SK-N-MC (cell line): ENCODE data around the gene TMUB1.

Experiments
- DNase-seq: peaks from one replicate; pipeline ENCODE4 v3.0.0-alpha.2; 2011; ENCODE audit warnings: low read depth, low spot score
- H3K27ac ChIP-seq: fragments of 200-600 bp; sonication (generic); 2 replicates; pipeline ENCODE4 v1.5.1; 2016; ENCODE audit warnings: mixed run types
- H3K36me3 ChIP-seq: fragments of 200-600 bp; sonication (generic); 2 replicates; pipeline ENCODE4 v1.6.1; 2017; ENCODE audit warnings: antibody characterized with exemption, low read length, mixed read lengths; ENCODE audit not compliant: insufficient read depth
- H3K4me3 ChIP-seq: fragments of 200-600 bp; sonication (generic); 2 replicates; pipeline ENCODE4 v1.5.1; 2016
- H3K9ac ChIP-seq: fragments of 200-600 bp; sonication (generic); 2 replicates; pipeline ENCODE4 v1.8.0; 2017; ENCODE audit warnings: mixed run types, mixed read lengths; ENCODE audit not compliant: insufficient read length
- H3K9me3 ChIP-seq: fragments of 200-600 bp; sonication (generic); 2 replicates; pipeline ENCODE4 v1.6.1; 2017; ENCODE audit warnings: low read depth, mild to moderate bottlenecking, antibody characterized with exemption, low read length, moderate library complexity, mixed read lengths
- EZH2 ChIP-seq: fragments of 200-600 bp; sonication (generic); IDR thresholded peaks from one replicate; pipeline ENCODE4 v1.6.1; 2017; ENCODE audit warnings: antibody characterized with exemption
- FOXP2 ChIP-seq: optimal IDR thresholded peaks from 2 replicates; pipeline ENCODE3; 2011; ENCODE audit warnings: mild to moderate bottlenecking, moderate library complexity; ENCODE audit not compliant: insufficient read depth; ENCODE audit errors: extremely low read length, control extremely low read depth
- POLR2AphosphoS5 ChIP-seq: IDR thresholded peaks from 2 replicates; pipeline ENCODE4 v1.6.1; 2012; ENCODE audit warnings: mild to moderate bottlenecking, low read depth, low read length, borderline replicate concordance

Gene TMUB1

DNA sequence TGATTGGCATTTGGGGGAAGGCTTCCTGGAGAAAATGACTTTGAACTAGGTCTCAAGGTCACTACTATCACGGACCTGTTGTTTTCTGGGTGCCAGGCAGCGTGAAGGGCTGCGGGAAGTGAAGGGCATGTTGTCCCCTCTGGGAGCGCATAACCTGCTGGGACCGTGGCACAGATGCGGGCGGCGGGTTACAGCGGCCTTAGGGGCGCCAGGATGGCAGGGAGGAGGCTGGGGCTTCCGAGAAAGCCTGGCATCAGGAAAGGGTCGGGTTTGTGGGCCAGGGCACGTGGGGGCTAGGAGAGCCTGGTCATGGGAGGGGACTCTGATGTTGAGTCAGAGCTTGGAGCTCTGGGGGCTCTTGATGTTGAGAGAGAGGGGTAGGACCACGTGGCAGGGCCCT, 17.8 kb downstream of the TMUB1 start:
- Histone ChIP-seq H3K4me3 (no peak overlapping the region), H3K27ac (no peak overlapping the region), H3K36me3 (peaks cover 47% of the 10 kb centered on the region; the same call in 1 of the 2 replicates), H3K9ac (no peak overlapping the region), H3K9me3 (no peaks in the 10 kb centered on the region)
- no peak for TF ChIP-seq POLR2AphosphoS5
- no peak for TF ChIP-seq FOXP2
- no peak for TF ChIP-seq EZH2
- no peak for DNase-seq

DNA sequence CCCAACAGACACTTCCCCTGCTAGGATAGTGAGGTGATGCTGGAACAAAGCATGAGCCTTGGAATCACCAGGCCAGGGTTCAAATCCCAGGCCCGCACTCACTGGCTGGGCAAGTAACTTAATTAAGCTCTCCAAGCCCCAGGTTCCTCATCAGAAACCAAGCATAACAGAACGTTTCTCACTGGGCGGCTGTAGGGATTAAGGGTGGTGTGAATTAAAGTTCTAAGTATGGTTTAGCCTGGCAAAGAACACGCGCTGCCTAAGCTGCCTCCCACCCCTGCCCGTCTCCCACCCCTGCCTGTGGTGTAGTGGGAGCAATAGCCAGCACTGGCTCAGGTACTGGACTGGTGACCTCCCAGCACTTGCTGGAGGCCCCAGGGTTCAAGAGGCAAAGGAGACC, 18.3 kb downstream of the TMUB1 start:
- Histone ChIP-seq H3K9me3 (no peaks in the 10 kb centered on the region), H3K36me3 (peaks cover 42% of the 10 kb centered on the region; the same call in 1 of the 2 replicates), H3K9ac (no peak overlapping the region), H3K4me3 (no peak overlapping the region), H3K27ac (no peak overlapping the region)
- no peak for TF ChIP-seq FOXP2
- TF ChIP-seq EZH2: no peak
- no peak for TF ChIP-seq POLR2AphosphoS5
- DNase-seq: no peak

GRCh38 chr7:151064454-151064853, 18.8 kb downstream of the TMUB1 start:
- H3K4me3 ChIP-seq: no peak overlapping the region
- no peak for TF ChIP-seq EZH2
- TF ChIP-seq FOXP2: no peak
- no peak for TF ChIP-seq POLR2AphosphoS5
- no peak for DNase-seq
- no peak overlapping the region for H3K9ac ChIP-seq
- no peak overlapping the region for H3K27ac ChIP-seq
- no peaks in the 10 kb centered on the region for H3K9me3 ChIP-seq
- H3K36me3 ChIP-seq: peaks cover 37% of the 10 kb centered on the region; the same call in 1 of the 2 replicates

DNA sequence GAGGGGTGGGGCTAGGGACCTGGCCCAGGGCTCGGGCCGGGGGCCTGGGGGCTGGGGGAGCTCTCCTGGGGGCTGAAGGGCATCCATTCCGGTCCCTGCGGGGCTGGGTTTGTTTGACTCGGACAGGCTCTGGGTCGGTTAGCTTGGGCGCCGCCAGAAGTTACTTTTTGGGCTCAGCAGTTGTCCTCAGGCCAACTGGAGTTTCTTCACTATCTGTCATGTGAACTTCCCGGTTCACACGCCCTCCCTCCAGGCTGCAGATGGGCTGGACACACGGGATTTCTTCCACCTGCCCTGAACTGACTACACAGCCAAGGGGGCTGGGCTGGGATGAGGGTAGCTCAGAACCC, 20.1 kb downstream of the TMUB1 start:
- Histone ChIP-seq H3K27ac (no peak overlapping the region), H3K4me3 (no peak overlapping the region), H3K36me3 (peaks cover 29% of the 10 kb centered on the region; the same call in 1 of the 2 replicates), H3K9ac (no peak overlapping the region), H3K9me3 (no peaks in the 10 kb centered on the region)
- TF ChIP-seq EZH2 (no peak), POLR2AphosphoS5 (no peak), FOXP2 (no peak)
- DNase-seq: no peak

DNA sequence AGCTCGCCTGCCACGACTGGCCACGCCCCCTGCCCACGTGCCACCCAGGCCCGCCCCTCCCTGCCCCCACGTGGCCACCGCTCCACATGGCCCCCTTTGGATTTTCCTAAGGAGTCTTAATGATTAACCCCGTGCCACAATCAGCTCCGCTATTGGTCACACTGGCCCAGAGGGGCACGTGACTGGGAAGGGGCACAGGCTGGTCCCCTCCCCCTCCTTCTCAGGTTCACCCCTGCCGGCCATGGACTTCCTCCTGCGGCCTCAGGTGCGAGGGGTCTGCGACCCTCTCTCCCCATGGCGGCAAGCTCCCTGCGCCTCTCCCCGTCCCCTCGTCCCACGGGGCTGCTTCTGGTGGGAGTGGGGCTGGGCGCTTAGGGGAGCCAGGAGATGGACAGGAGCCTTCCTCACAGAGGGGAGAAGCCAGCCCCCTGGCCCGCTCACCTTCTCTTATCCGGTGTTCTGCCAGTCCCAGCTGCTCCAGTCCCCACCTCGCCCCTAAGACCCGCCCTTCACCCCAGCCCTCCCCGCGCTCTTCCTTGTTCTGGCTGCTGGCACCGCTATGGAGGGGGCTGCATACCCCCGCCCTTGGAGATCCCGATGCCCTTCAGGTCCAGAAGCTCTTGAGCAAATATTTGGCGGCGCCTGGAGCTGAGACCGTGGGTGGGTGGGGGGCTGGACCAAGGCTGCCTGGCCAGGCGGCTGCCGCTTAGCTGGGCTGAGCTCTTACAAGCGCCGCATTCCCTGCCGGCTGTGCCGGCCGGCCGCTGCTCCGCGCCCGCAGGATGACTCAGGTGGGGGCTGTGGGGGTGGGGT, 20.7 kb downstream of the TMUB1 start:
- no peak overlapping the region for H3K9ac ChIP-seq
- H3K4me3 ChIP-seq: no peak overlapping the region
- TF ChIP-seq EZH2: no peak
- no peak for TF ChIP-seq FOXP2
- 0 out of 2 replicates have a peak, but pooled peaks have one; percentile 37 for TF ChIP-seq POLR2AphosphoS5
- H3K27ac ChIP-seq: no peak overlapping the region
- peaks cover 23% of the 10 kb centered on the region; the same call in 1 of the 2 replicates for H3K36me3 ChIP-seq
- no peak for DNase-seq
- no peaks in the 10 kb centered on the region for H3K9me3 ChIP-seq

DNA sequence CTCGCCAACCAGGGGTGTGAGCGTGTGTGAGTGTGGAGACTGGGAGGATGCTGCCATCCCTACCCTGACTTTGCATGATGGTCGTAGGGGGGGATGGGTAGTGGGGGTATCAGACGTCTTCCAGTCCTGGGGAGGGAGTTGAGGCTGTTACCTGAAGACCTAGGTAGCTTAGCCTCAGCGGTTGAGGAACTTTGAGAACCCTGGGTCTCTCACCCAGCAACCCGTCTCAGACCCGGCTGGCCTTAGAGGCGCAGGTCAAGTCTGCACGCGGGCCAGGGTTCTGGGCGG, 21.2 kb downstream of the TMUB1 start:
- Histone ChIP-seq H3K9me3 (no peaks in the 10 kb centered on the region), H3K27ac (no peak overlapping the region), H3K4me3 (no peak overlapping the region), H3K9ac (no peak overlapping the region), H3K36me3 (peaks cover 18% of the 10 kb centered on the region; the same call in 1 of the 2 replicates)
- TF ChIP-seq EZH2 (no peak), POLR2AphosphoS5 (peak; percentile 50; the same call in 1 of the 2 replicates)
- no peak for DNase-seq

- TF ChIP-seq POLR2AphosphoS5 (peak; percentile 62; the same call in 1 of the 2 replicates), EZH2 (no peak), FOXP2 (no peak)
- DNase-seq: no peak
- H3K9ac ChIP-seq: no peak overlapping the region
- peak overlapping the region; percentile 74 for H3K27ac ChIP-seq
- peak overlapping the region; percentile 94 for H3K4me3 ChIP-seq
- no peaks in the 10 kb centered on the region for H3K9me3 ChIP-seq
- peaks cover 18% of the 10 kb centered on the region; the same call in 1 of the 2 replicates for H3K36me3 ChIP-seq
These were observed 21.8 kb downstream of the TMUB1 start for GRCh38 chr7:151061213-151062110.

DNA sequence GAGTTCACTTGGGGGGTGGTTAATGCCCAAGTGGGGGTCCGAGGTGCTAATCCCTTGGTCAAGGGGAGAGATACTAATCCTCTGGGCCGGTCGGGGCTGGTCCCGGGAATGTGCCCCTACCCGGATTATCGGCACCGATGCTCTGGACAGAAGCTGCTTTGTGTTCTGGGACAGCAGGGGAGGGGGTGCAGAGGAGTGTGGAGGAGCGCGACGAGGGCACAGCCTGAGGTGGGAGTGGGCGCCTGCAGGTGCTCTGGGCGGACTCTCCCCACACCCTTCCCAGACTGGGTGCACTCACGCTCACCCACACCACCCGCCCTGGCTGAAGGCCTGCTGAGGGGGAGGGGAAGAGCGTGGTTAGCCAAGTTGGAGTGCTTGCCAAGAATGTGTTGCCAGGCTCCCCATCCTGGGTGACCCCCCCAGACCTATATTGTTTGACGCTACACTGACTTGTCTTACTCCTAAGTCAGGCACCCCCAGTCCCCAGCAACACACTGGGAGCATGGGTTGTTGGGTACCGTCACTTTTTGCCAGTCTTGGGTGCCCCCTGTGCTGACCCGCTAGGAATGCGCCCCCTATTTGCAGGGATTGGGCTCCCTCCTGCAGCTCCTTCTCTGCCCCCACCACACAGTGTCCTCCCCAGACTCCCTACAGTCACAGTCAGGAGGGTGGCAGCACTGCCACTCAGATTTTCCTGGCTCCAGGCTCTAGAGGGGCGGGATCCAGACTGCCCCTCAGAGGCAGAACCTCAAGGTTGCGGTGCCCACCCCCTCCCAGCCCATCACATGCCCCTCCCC, 22.7 kb downstream of the TMUB1 start:
- peak overlapping the region; percentile 94 for H3K4me3 ChIP-seq
- no peak overlapping the region for H3K27ac ChIP-seq
- H3K9me3 ChIP-seq: no peaks in the 10 kb centered on the region
- no peak for DNase-seq
- TF ChIP-seq POLR2AphosphoS5: no peak
- no peak for TF ChIP-seq FOXP2
- no peak for TF ChIP-seq EZH2
- peaks cover 18% of the 10 kb centered on the region; the same call in 1 of the 2 replicates for H3K36me3 ChIP-seq
- H3K9ac ChIP-seq: peak overlapping the region; percentile 73
